AG04450 (cell line): ENCODE results near the gene HEXIM2. TPM values are rescaled to one million over a fixed set of nuclear protein-coding genes. Genes with fewer than 3 reads are reported as not detected.

Experiments
- CTCF ChIA-PET: fragments of 300-600, 350-600 bp; formaldehyde crosslinking; extraction: SDS; loops from one replicate; lab custom pipeline; 2022; ENCODE audit warnings: antibody characterized with exemption, inconsistent platforms; lab: Charles Lee
- POLR2A ChIA-PET: fragments of 350-600 bp; formaldehyde crosslinking; extraction: SDS; loops from one replicate; lab custom pipeline; 2021; ENCODE audit warnings: antibody characterized with exemption, inconsistent platforms; lab: Yijun Ruan, JAX
- DNase-seq: peaks from one replicate; pipeline ENCODE4 v3.0.0-alpha.2; 2011; ENCODE audit warnings: low read depth, low spot score
- H3K27ac ChIP-seq: one replicate; pipeline ENCODE4 v1.5.1; 2012; ENCODE audit warnings: low read depth, low read length, control low read depth
- H3K27me3 ChIP-seq: one replicate; pipeline ENCODE4 v1.6.0; 2012; ENCODE audit warnings: low read length; ENCODE audit not compliant: control insufficient read depth, insufficient read depth
- H3K4me3 ChIP-seq: 2 replicates; pipeline ENCODE4 v1.5.1; 2011; ENCODE audit warnings: mild to moderate bottlenecking, low read depth, low read length, control low read depth
- H3K9me3 ChIP-seq: 2 replicates; pipeline ENCODE4 v1.5.1; 2012; ENCODE audit warnings: low read length; ENCODE audit not compliant: control insufficient read depth, insufficient read depth
- polyA plus RNA-seq: library from polyadenylated mRNA; depleted of rRNA; stranded (reverse); fragments of >200 nt; gene quantifications from 2 replicates; pipeline ENCODE4 v1.2.3, GENCODE V29; 2011
- TF ChIP-seq, protein P1 (sequence below): IDR thresholded peaks from 2 replicates; pipeline ENCODE4 v1.5.1; 2011; ENCODE audit warnings: low read depth, low read length, control low read depth, inconsistent platforms

HEXIM2 gene
- polyA plus RNA-seq, 1 experiment, result 4.2 TPM

DNA sequence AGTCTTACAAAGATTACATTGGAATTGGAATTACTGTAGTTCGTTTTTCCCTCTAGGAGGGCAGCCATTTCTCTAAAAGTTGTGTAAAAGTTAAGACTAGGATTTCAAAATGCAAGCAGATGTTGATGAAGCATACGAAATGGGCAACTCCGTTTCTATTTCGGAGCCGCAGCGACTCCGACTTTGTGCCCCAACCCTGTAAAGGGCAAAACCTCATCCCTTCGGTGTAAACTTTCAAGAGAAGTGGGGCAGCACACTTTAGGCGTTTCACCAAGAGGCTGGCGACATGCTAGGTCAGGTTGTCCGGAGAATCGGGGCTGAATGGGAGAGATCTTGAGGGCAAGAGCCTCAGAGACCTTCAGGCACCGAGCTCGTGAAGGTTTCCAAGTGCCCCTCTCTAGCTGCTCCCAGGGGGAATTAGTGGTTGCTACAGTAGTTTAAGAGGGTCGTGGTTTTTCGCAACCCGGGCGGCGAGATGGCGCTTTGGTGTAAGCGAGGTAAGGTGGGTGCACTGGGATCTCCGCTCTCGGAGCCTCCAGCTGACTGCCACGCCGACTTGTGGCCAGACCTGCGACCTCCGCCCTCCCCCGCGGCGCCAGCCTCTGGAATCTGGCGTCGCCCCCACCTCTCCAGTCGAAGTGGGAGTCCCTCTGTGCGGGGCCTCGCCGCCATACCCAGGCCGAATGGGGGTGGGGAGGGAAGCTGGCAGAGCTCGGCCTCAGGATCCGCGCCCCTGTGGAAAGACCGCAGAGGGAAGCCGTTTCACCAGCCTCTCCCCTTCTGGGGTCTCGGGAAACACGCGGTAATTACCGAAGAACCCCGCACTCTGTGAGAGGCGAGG lies 1.0 kb upstream of the HEXIM2 start:
- ChIA-PET POLR2A (interaction anchor here (0.9 to 5.6 kb wide), 12 partner anchors 11 to 211 kb away, joined by 3 to 399 read pairs (median 8); partner anchors contain the start of genes ACBD4, HEXIM1, MAP3K14 and NMT1), CTCF (interaction anchor here (3.7 to 4.5 kb wide), 3 partner anchors 10 to 37 kb away, joined by 31 to 51 read pairs (median 37); partner anchors contain the start of genes ACBD4 and HEXIM1)
- H3K4me3 ChIP-seq, result peak overlapping the region; percentile 90
- TF ChIP-seq, protein P1, sequence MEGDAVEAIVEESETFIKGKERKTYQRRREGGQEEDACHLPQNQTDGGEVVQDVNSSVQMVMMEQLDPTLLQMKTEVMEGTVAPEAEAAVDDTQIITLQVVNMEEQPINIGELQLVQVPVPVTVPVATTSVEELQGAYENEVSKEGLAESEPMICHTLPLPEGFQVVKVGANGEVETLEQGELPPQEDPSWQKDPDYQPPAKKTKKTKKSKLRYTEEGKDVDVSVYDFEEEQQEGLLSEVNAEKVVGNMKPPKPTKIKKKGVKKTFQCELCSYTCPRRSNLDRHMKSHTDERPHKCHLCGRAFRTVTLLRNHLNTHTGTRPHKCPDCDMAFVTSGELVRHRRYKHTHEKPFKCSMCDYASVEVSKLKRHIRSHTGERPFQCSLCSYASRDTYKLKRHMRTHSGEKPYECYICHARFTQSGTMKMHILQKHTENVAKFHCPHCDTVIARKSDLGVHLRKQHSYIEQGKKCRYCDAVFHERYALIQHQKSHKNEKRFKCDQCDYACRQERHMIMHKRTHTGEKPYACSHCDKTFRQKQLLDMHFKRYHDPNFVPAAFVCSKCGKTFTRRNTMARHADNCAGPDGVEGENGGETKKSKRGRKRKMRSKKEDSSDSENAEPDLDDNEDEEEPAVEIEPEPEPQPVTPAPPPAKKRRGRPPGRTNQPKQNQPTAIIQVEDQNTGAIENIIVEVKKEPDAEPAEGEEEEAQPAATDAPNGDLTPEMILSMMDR, result no peak
- no peak for DNase-seq
- no peaks in the 10 kb centered on the region for H3K27me3 ChIP-seq
- H3K27ac ChIP-seq, result peak overlapping the region; percentile 97
- peaks cover 5% of the 10 kb centered on the region; the same call in 1 of the 2 replicates for H3K9me3 ChIP-seq

- H3K27ac ChIP-seq, result no peak overlapping the region
- TF ChIP-seq, protein P1, result no peak
- POLR2A ChIA-PET, result interaction anchor here (0.9 to 5.6 kb wide), 9 partner anchors 10 to 210 kb away, joined by 5 to 399 read pairs (median 15); partner anchors contain the start of genes ACBD4, HEXIM1, NMT1 and PLCD3
- CTCF ChIA-PET, result interaction anchor here (3.7 to 4.5 kb wide), 3 partner anchors 11 to 35 kb away, joined by 31 to 51 read pairs (median 37); partner anchors contain the start of genes ACBD4 and HEXIM1
- H3K27me3 ChIP-seq, result no peaks in the 10 kb centered on the region
- H3K9me3 ChIP-seq, result peaks cover 5% of the 10 kb centered on the region; the same call in 1 of the 2 replicates
- H3K4me3 ChIP-seq, result peak overlapping the region; percentile 59
- DNase-seq, result no peak
Observed at GRCh38 chr17:45162025-45162687, 481 bp downstream of the HEXIM2 start.

- Histone ChIP-seq H3K9me3 (peaks cover 5% of the 10 kb centered on the region; the same call in 1 of the 2 replicates), H3K27me3 (no peaks in the 10 kb centered on the region), H3K27ac (no peak overlapping the region), H3K4me3 (no peak overlapping the region)
- DNase-seq, result no peak
- ChIA-PET POLR2A (interaction anchor here (0.7 to 2.6 kb wide), 2 partner anchors 16 to 47 kb away, joined by 3 to 18 read pairs; partner anchors contain the start of gene HEXIM1), CTCF (interaction anchor here (1.0 to 1.6 kb wide), 3 partner anchors 29 to 33 kb away, joined by 3 to 10 read pairs (median 5); partner anchors contain the start of gene ACBD4)
- TF ChIP-seq, protein P1, result no peak
Observed at GRCh38 chr17:45164734-45165269, 3.1 kb downstream of the HEXIM2 start.

DNA sequence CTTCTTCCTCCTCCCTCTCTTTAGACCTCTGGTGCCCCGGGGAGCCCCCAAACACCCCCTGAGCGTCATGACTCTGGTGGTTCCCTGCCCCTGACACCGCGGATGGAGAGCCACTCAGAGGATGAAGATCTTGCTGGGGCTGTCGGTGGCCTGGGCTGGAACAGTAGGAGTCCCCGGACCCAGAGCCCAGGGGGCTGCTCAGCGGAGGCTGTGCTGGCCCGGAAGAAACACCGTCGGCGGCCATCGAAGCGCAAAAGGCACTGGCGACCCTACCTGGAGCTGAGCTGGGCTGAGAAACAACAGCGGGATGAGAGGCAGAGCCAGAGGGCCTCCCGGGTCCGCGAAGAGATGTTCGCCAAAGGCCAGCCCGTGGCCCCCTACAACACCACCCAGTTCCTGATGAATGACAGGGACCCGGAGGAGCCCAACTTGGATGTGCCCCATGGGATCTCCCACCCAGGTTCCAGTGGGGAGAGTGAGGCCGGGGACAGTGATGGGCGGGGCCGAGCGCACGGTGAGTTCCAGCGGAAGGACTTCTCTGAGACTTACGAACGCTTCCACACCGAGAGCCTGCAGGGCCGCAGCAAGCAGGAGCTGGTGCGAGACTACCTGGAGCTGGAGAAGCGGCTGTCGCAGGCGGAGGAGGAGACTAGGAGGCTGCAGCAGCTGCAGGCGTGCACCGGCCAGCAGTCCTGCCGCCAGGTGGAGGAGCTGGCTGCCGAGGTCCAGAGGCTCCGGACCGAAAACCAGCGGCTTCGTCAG lies 7.5 kb downstream of the HEXIM2 start:
- Histone ChIP-seq H3K27me3 (no peaks in the 10 kb centered on the region), H3K9me3 (no peaks in the 10 kb centered on the region; the same call in 1 of the 2 replicates), H3K4me3 (no peak overlapping the region), H3K27ac (no peak overlapping the region)
- POLR2A ChIA-PET, result interaction anchor here (5.4 kb wide), 1 partner anchor 19 kb away, joined by 73 read pairs; the partner anchor contains the start of gene HEXIM1
- CTCF ChIA-PET, result interaction anchor here (1.4 to 4.8 kb wide), 2 partner anchors 28 to 34 kb away, joined by 3 to 42 read pairs; partner anchors contain the start of gene ACBD4
- DNase-seq, result no peak
- TF ChIP-seq, protein P1, result no peak
